Measurements from ENCODE around the gene FMO3. TPM values are rescaled to one million over a fixed set of nuclear protein-coding genes. Genes with fewer than 3 reads are reported as not detected.

FMO3 gene
- under 1 TPM in 7 of 12 donors, not detected in 5; 0.09 to 0.41 (median 0.20) TPM for polyA plus RNA-seq (ENCODE audit: insufficient read length in 12 of 12)
- long read RNA-seq, donor 1, result 0 reads
- long read RNA-seq, donor 2, result 0 reads
- long read RNA-seq, donor 3, result 0 reads
- long read RNA-seq, donor 4, result 0 reads
- long read RNA-seq, donor 5, result 0 reads
- long read RNA-seq, donor 6, result 0 reads
- long read RNA-seq, donor 7, result 0 reads
- long read RNA-seq, donor 8, result 0 reads
- long read RNA-seq, donor 9, result 0 reads
- long read RNA-seq, donor 10, result 0 reads
- long read RNA-seq, donor 11, result 0 reads

DNA sequence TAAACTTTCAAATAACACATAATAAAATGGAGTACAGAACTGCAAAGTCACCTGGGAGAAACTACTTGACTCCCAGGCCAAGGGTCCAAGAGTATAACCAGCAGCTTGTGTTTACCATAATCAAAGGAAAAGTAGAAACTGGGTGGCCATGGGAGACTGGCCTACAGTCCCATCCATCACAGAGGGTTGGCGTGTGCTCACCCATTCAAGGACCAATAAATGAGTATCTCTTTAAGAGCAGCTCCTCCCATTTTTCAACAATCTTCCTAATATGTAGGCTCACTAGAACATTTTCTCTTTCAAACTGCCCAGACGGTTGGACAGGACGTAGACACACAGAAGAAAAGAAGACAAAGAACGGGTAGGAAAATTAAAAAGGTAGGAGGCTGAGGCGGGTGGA, at the start of gene FMO3:
Gene FMO3 (plus strand): TSS at position 302 of the 400 bp plus-strand sequence. CDS start 1,754 bp downstream, outside the sequence.
- DNase-seq, result no peak

- no peak for DNase-seq
Observed at GRCh38 chr1:171048014-171048413, 42.7 kb upstream of the FMO3 start.

- DNase-seq, result no peak
Observed at GRCh38 chr1:171052977-171053376, 37.7 kb upstream of the FMO3 start.

- DNase-seq, result no peak
Observed at GRCh38 chr1:171055966-171056643, 34.6 kb upstream of the FMO3 start.

DNA sequence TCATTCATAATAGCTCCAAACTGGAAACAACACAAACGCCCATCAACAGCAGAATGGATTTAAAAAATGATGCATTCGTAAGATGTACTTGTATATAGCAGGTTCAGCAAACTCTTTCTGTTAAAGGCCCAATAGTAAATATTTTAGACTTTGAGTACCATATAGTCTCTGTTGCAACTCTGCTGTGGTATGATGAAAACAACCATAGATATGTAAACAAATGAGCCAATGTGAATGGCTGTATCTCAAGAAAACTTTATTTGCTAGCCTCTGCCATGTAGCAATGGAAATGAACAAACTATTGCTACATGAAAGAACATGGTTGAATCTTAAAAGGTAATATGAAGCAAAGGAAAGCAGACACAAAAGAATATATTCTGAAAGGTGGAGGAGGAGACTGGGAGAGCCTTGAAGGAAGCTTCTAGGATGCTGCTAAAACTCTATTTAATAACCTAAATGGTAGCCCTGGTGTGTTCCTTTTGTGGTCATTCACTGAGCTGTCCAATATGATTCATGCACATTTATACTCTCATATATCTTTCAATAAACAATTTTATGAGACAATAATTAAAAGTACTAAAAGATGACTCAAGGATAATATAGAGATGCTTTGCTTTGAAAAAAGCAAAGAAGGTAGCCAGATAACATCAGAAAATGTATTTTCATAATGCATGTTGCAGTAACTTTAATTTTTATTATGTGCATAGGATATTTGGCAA, 29.1 kb upstream of the FMO3 start:
- DNase-seq, result no peak

DNA sequence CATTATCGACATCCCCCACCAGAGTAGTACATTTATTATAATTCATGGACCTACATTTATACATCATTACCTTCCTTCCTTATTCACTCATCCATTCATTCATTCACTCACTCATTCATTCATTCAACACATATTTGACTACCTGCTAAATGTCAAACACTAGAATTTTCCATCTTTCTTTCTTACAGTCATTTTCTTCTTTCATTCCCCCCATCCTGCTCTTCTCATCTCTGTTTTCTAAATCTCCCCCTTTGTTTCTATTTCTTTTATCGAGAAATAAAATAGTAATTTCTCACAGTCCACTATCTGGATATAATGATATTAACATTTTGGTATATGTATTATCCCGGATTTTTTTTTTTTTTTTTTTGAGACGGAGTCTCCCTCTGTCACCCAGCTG, 27.8 kb upstream of the FMO3 start:
- DNase-seq, result no peak

DNA sequence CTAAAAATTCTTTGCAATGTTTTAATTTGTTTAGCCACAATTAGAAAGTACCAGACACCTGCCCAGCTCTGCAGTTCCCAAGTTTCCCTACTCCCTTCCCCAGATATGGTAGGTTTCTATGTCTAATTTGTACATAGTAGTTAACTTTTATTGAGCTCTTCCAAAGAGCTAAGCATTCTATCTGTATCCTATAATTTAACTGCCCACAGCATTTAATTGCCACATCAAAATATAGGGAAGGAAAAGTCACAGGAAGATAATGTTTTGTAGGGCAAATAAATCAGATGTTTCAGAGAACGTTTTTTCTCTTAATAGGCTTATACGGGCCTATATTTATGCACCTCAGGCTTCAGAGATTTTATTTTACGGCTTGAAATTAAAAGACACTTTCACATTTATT, 15.7 kb upstream of the FMO3 start:
- DNase-seq, result no peak

DNA sequence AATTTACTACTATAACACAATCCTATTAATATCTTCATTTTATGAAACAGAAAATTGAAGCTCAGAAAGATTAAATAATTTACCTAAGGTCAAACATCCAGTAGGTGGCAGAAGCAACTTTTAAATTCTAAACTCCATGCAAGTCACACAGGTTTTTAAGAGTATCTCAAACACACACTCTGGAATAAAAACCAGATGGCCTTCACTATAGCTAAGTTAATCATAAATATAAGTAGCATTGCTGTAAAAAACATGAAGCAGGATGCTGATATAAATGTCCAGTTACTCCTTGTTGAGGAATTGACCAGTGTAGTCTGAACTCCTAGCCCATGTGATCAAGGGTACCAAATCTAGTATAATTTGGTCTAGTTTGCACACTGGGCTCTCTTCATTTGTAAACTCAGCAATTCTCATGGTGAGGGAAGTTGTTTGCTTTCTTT, 9.4 kb upstream of the FMO3 start:
- peak; percentile 50 for DNase-seq

- DNase-seq, result peak; percentile 10
Observed at GRCh38 chr1:171081763-171082201, 8.9 kb upstream of the FMO3 start.

- DNase-seq, result no peak
Observed at GRCh38 chr1:171082606-171083005, 8.1 kb upstream of the FMO3 start.

GRCh38 chr1:171083222-171083621, 7.5 kb upstream of the FMO3 start:
- DNase-seq, result peak; percentile 2

DNA sequence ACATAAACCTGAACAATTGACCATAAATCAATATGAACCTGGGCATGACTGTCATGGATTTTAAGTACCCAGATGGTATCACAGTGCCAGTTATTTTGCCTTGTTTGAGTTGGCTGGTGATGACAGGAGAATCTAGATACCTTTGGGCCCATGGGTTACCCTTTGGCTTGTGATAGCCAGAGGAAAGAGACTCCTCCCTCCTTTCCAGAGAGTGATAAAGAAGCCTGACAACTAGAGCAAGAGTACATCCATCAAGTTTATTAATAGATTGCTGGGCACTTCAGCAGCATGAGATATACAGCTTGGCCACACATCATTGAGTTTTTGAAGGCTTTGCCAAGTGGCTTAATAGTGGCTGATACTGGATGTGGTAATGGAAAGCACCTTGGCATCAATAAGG, 6.6 kb upstream of the FMO3 start:
- DNase-seq, result no peak

DNA sequence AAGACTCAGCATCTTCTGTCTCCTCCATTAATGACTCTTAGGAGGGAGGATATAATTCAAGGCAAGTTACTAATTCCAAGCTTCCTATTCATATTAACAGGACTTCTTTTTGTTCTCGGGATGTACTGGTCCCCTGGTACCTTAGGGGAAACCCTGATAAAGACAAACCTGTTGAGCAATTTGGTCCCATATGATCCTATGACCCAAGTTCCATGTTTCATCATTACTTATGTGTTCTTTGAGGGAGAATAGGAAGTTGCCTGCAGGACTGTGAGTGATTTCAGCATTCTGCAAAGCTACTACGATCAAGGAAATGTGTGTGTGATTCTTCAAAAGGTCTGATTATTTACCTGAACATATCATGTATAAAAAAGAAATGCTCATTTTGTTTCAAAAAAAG, 5.8 kb upstream of the FMO3 start:
- no peak for DNase-seq

GRCh38 chr1:171087896-171088295, 2.8 kb upstream of the FMO3 start:
- DNase-seq, result no peak

DNA sequence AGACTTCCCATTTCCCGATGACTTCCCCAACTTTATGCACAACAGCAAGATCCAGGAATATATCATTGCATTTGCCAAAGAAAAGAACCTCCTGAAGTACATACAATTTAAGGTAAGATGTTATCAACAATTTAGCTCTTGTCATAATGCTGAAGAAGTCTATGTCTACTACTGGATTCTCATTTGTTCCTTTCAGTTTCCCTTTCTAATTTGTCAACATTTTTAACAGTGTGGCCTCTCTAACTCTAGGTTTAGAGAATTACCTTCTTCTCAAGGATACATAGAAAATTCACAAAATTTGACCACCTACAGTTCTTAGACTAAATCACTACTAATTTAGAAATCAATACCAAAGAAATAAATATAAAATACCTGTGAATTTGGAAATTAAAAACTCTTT, 13.2 kb downstream of the FMO3 start:
- no peak for DNase-seq

DNA sequence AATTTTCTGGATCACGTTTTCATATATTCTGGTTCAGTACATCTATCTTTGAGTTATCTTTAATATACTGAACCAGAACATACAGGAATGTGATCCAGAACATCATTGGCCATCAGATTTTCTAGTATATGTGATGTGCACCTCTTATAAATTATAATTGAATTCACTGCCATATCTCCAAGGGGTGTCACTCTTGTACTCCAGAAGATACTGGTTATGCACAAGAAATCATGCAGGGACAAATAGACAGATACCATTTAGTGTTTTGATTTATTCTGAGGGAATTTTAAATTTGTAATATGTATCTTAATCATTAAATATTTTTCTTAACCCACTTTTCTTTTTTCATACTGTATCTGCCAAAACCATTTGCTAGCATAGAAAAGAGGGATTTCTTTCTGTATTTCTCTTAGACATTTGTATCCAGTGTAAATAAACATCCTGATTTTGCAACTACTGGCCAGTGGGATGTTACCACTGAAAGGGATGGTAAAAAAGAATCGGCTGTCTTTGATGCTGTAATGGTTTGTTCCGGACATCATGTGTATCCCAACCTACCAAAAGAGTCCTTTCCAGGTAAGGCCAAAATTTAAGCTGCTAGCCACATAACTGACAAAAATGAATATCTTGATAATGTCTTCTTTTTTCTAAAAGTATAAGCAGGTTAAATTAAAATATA, 16.7 kb downstream of the FMO3 start:
- DNase-seq, result no peak

GRCh38 chr1:171107969-171108368, 17.3 kb downstream of the FMO3 start:
- no peak for DNase-seq

GRCh38 chr1:171109966-171110365, 19.3 kb downstream of the FMO3 start:
- no peak for DNase-seq

DNA sequence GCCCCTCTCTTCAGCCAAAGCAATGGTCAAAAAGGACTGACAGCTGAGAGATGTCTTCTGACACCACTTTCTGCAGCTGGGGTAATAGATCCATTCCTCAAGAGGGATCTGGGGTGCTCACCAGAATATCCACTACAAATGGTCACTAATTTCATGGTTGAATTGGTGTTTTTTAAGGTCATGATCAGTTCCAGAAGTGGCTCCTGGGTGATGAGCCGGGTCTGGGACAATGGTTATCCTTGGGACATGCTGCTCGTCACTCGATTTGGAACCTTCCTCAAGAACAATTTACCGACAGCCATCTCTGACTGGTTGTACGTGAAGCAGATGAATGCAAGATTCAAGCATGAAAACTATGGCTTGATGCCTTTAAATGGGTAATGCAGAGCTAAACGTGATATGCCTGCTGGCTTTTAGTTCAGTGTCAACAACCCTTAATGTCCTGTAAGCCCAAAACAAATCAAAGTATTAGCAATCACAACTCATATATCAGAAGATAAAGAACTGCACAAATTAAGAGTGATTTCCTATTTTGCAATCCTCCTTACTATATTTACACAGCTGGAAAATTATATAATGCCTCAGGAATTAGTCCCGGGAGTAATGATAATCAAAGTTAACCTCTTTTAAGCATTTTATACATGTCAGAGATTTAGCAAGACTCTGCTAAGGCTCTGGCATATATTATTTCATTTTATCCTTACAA, 20.1 kb downstream of the FMO3 start:
- peak; percentile 59 for DNase-seq

DNA sequence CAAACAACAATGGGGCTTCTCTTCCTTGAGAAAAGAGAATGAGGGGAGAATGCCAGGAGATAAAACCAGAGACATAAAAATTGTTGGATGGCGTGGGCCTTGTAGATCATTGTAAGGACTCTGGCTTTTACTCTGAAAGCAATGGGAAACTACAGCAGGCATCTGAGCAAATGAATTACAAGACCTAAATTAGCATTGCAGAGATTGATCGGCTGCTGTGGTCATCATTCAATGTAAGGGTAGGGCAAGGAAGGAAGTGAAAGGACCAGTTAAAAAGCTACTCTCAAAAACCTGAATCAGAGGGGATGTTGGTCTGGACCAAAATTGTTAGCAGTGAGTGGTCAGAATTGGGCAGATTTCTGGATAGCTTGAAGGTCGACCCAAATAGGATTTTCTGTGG, 21.4 kb downstream of the FMO3 start:
- DNase-seq, result no peak

DNA sequence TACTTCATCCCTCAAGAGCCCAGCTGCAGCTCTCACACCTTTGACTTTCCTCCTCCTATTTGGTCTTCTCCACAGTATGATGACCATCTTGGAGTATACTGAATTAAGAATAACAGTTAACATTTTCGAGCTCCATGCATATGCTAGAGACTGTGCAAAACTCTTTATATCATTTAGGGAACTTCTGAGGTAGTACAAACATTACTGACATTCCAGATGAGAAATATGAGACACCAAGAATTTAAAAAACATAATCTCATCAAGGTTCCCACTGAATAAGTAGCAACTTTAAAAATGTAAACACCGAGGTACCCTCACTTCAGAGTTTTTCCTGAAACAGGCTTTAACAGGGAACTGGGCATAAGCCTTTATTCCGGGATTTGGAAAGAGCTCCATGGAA, 22.7 kb downstream of the FMO3 start:
- no peak for DNase-seq
